ENCODE measurements around the gene TLR6. TPM values are rescaled to one million over a fixed set of nuclear protein-coding genes. Genes with fewer than 3 reads are reported as not detected.
"Not testable (repeated sequence)": the region's sequence is repeated elsewhere in the genome, so short reads cannot be mapped to it uniquely, and the experiment has no call there.

TLR6 gene
- polyA plus RNA-seq, 3 donors, result 0.58 to 0.74 (median 0.61) TPM

GRCh38 chr4:38829237-38829636, 27.4 kb downstream of the TLR6 start:
- DNase-seq (ENCODE audit: low read depth in 3 of 3, low spot score in 2 of 3), result no peak

GRCh38 chr4:38823766-38824165, 32.9 kb downstream of the TLR6 start:
- no peak for DNase-seq (ENCODE audit: low read depth in 3 of 3, low spot score in 2 of 3)

- no peak for DNase-seq (ENCODE audit: low read depth in 3 of 3, low spot score in 2 of 3)
Observed at GRCh38 chr4:38822748-38823303, 33.8 kb downstream of the TLR6 start.

GRCh38 chr4:38821739-38822138, 34.9 kb downstream of the TLR6 start:
- DNase-seq (ENCODE audit: low read depth in 3 of 3, low spot score in 2 of 3), result no peak

GRCh38 chr4:38820329-38821061, 36.1 kb downstream of the TLR6 start:
- no peak for DNase-seq (ENCODE audit: low read depth in 3 of 3, low spot score in 2 of 3)

GRCh38 chr4:38819569-38819968, 37.0 kb downstream of the TLR6 start:
- DNase-seq (ENCODE audit: low read depth in 3 of 3, low spot score in 2 of 3), result no peak

- DNase-seq (ENCODE audit: low read depth in 3 of 3, low spot score in 2 of 3), result no peak
Observed at GRCh38 chr4:38818441-38818976, 38.1 kb downstream of the TLR6 start.

- no peak for DNase-seq (ENCODE audit: low read depth in 3 of 3, low spot score in 2 of 3)
Observed at GRCh38 chr4:38815885-38816782, 40.5 kb downstream of the TLR6 start.

GRCh38 chr4:38814386-38814785, 42.2 kb downstream of the TLR6 start:
- no peak for DNase-seq (ENCODE audit: low read depth in 3 of 3, low spot score in 2 of 3)

- DNase-seq (ENCODE audit: low read depth in 3 of 3, low spot score in 2 of 3), result no peak
Observed at GRCh38 chr4:38811297-38811696, 45.3 kb downstream of the TLR6 start.

DNA sequence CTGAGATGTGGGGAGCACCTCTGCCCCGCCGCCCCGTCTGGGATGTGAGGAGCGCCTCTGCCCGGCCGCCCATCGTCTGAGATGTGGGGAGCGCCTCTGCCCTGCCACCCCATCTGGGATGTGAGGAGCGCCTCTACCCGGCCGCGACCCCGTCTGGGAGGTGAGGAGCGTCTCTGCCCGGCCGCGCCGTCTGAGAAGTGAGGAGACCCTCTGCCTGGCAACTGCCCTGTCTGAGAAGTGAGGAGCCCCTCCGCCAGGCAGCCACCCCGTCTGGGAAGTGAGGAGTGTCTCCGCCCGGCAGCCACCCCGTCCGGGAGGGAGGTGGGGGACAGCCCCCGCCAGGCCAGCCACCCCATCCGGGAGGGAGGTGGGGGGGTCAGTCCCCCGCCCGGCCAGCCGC, 49.2 kb downstream of the TLR6 start:
- DNase-seq (ENCODE audit: low read depth in 3 of 3, low spot score in 2 of 3), result not testable (repeated sequence)

DNA sequence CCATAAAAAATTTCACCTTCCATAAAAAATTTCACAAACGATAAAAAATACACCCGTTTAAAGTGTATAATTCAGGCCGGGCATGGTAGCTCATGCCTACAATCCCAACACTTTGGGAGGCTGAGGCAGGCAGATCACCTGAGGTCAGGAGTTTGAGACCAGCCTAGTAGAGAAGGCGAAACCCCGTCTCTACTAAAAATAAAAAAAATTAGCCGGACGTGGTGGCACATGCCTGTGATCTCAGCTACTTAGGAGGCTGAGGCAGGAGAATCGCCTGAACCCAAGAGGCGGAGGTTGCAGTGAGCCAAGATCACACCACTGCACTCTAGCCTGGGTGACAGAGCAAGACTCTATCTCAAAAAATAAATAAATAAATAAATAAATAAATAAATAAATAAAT, 50.4 kb downstream of the TLR6 start:
- not testable (repeated sequence) for DNase-seq (ENCODE audit: low read depth in 3 of 3, low spot score in 2 of 3)

- DNase-seq (ENCODE audit: low read depth in 3 of 3, low spot score in 2 of 3), result no peak
Observed at GRCh38 chr4:38805530-38806145, 51.0 kb downstream of the TLR6 start.

GRCh38 chr4:38804654-38805295, 51.8 kb downstream of the TLR6 start, which contains the start of gene TLR1:
Gene TLR1, minus strand, starts transcription at chr4:38804791. Its CDS starts 5,960 bp downstream, at chr4:38798831.
- peak in 2 of 3 donors; percentile 29 to 51 for DNase-seq (ENCODE audit: low read depth in 3 of 3, low spot score in 2 of 3)

GRCh38 chr4:38803833-38804653, 52.6 kb downstream of the TLR6 start:
- no peak for DNase-seq (ENCODE audit: low read depth in 3 of 3, low spot score in 2 of 3)

DNA sequence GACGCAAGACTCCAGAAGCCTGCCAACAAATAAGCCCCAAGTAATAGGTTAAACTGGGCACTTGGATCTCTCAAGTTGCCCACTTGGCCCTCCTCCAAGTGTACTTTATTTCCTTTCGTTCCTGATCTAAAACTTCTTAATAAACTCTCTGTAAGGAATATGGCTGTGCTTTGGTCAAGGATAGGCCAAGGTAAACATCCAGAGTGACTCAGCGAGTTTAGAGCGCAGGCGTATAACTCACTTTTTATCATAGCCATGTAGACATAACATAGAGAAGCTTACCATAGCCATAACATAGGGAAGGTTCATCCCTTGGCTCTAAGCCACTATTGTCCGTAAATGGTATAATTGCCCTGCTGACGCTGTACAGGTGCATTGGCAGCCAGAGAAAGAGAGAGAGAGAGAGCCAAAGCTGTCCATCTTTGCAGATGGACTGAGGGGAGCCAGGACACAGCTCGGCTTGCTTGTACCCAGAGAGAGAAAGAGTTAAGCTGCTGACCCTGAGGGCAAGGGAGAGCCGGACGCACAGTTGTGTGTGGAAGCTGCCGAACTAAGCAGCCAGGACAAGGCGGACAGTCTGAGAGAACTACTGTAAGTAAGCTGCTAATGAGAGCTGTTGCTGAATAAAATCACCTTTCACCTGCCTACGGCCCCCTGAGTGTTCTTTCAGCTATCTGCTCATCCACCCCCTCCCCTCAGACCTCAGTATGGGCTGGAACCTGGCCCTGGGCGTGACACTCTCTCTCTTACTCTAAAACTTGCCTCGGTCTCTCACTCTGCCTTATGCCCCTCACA, 53.9 kb downstream of the TLR6 start:
- DNase-seq (ENCODE audit: low read depth in 3 of 3, low spot score in 2 of 3), result no peak

- no peak for DNase-seq (ENCODE audit: low read depth in 3 of 3, low spot score in 2 of 3)
Observed at GRCh38 chr4:38800961-38801450, 55.6 kb downstream of the TLR6 start.

- DNase-seq (ENCODE audit: low read depth in 3 of 3, low spot score in 2 of 3), result no peak
Observed at GRCh38 chr4:38800366-38800765, 56.3 kb downstream of the TLR6 start.
